Liver (tissue), 9 donors: ENCODE measurements around the gene MAP1A. TPM values are rescaled to one million over a fixed set of nuclear protein-coding genes. Genes with fewer than 3 reads are reported as not detected.

Experiments
- DNase-seq: peaks from one replicate; pipeline ENCODE4 v3.0.0-alpha.2; 2017; ENCODE audit warnings: low spot score
- H3K27ac ChIP-seq, 2 donors: one replicate each; pipeline ENCODE4 v1.7.0; 2013; ENCODE audit warnings: inconsistent platforms in 2 of 2, low read length in 2 of 2, control low read depth in 1 of 2, low read depth in 1 of 2, mild to moderate bottlenecking in 1 of 2
- H3K27me3 ChIP-seq, 4 donors: one replicate each; pipeline versions ENCODE4 v1.6.1 to v1.7.0; 2013; ENCODE audit warnings: low read length in 3 of 4, inconsistent platforms in 1 of 4, mild to moderate bottlenecking in 1 of 4, moderate library complexity in 1 of 4; ENCODE audit not compliant: control insufficient read depth in 4 of 4, insufficient read depth in 4 of 4
- H3K36me3 ChIP-seq, 4 donors: one replicate each; pipeline versions ENCODE4 v1.6.1 to v1.7.0; 2013; ENCODE audit warnings: low read length in 3 of 4, mild to moderate bottlenecking in 3 of 4, low read depth in 1 of 4, moderate library complexity in 1 of 4; ENCODE audit not compliant: control insufficient read depth in 4 of 4, insufficient read depth in 3 of 4
- H3K4me1 ChIP-seq, 4 donors: one replicate each; pipeline versions ENCODE4 v1.6.1 to v1.7.0; 2013; ENCODE audit warnings: low read length in 3 of 4, mild to moderate bottlenecking in 3 of 4, moderate library complexity in 1 of 4; ENCODE audit not compliant: control insufficient read depth in 4 of 4, insufficient read depth in 4 of 4
- H3K4me3 ChIP-seq, 3 donors: one replicate each; pipeline versions ENCODE4 v1.6.1 to v1.7.0; 2013; ENCODE audit warnings: low read length in 3 of 3, control low read depth in 1 of 3, low read depth in 1 of 3, mild to moderate bottlenecking in 1 of 3
- H3K9ac ChIP-seq, 2 donors: one replicate each; pipeline ENCODE4 v1.7.0; 2013; ENCODE audit warnings: low read length in 2 of 2, mild to moderate bottlenecking in 2 of 2, moderate library complexity in 2 of 2, control low read depth in 1 of 2, low read depth in 1 of 2
- H3K9me3 ChIP-seq, 4 donors: one replicate each; pipeline versions ENCODE4 v1.6.1 to v1.7.0; 2013; ENCODE audit warnings: low read length in 3 of 4; ENCODE audit not compliant: control insufficient read depth in 4 of 4
- CTCF ChIP-seq: fragments of 150-350 bp; IDR thresholded peaks from 2 replicates; pipeline ENCODE4 v1.5.1; 2017; ENCODE audit warnings: improper control_type of control experiment, low read depth, low read length; ENCODE audit not compliant: missing input control
- FOXA1 ChIP-seq: IDR thresholded peaks from 2 replicates; pipeline ENCODE4 v1.6.1; 2016; ENCODE audit warnings: antibody characterized with exemption
- FOXA2 ChIP-seq: IDR thresholded peaks from 2 replicates; pipeline ENCODE4 v1.6.1; 2016; ENCODE audit warnings: antibody characterized with exemption
- NR2F2 ChIP-seq: IDR thresholded peaks from 2 replicates; pipeline ENCODE4 v1.6.1; 2016; ENCODE audit warnings: antibody characterized with exemption
- RAD21 ChIP-seq, 2 donors: IDR thresholded peaks; 2 replicates each; pipeline ENCODE4 v1.6.1; 2016; ENCODE audit warnings: antibody characterized with exemption in 2 of 2, mild to moderate bottlenecking in 2 of 2
- SP1 ChIP-seq: IDR thresholded peaks from 2 replicates; pipeline ENCODE4 v1.6.1; 2018; ENCODE audit warnings: antibody characterized with exemption, mild to moderate bottlenecking
- TAF1 ChIP-seq: conservative IDR thresholded peaks from 2 replicates; pipeline ENCODE4 v1.6.1; 2016; ENCODE audit warnings: antibody characterized with exemption, mild to moderate bottlenecking
- ZBTB33 ChIP-seq: IDR thresholded peaks from 2 replicates; pipeline ENCODE4 v1.6.1; 2016; ENCODE audit warnings: antibody characterized with exemption
- WGBS: extraction: QIAGEN DNeasy Blood & Tissue Kit; methylation state at CpG from one replicate; pipeline ENCODE4 v1.1.7; 2013; 5-methylcytosine and 5-hydroxymethylcytosine counted together
- polyA plus RNA-seq, 2 donors: library from polyadenylated mRNA; stranded (reverse) in 1 of 2; unstranded in 1 of 2; fragments of 200-250 nt in 1 of 2; fragments of >200 nt in 1 of 2; fragmentation: Nextera tagmentation in 1 of 2; extraction: Ambion mirVana in 1 of 2; gene quantifications; one replicate each; pipeline versions ENCODE4 v1.2.1 to v1.2.3, GENCODE V29; 2013 to 2015
- total RNA-seq, 2 donors: library from RNA; depleted of rRNA; stranded (reverse); fragments of >200 nt; gene quantifications; one replicate each; pipeline ENCODE4 v1.2.3, GENCODE V29; 2014
- TF ChIP-seq, protein P1 (sequence below): IDR thresholded peaks from 2 replicates; pipeline ENCODE4 v1.6.1; 2016; ENCODE audit warnings: antibody characterized with exemption
- donor health status: healthy.
- donor health status: healthy.
- donor health status: healthy.
- donor health status: healthy.
- donor health status: healthy.

MAP1A gene
- total and polyA plus RNA-seq, 4 donors, result 0.11 to 0.89 (median 0.28) TPM

GRCh38 chr15:43483297-43484128 lies 33.9 kb upstream of the MAP1A start:
- DNase-seq, result no peak
- Histone ChIP-seq H3K9me3 (no peaks in the 10 kb centered on the region), H3K27ac (no peak overlapping the region), H3K36me3 (peaks cover 1 to 17% (median 11%) of the 10 kb centered on the region in 4 donors), H3K4me1 (no peaks in the 10 kb centered on the region), H3K4me3 (no peak overlapping the region), H3K27me3 (no peaks in the 10 kb centered on the region), H3K9ac (no peak overlapping the region)
- TF ChIP-seq RAD21 (IDR thresholded peaks at IDR 0.05), result peak; percentile 47 to 53
- no peak for TF ChIP-seq NR2F2
- TF ChIP-seq SP1, result no peak
- no peak for TF ChIP-seq FOXA2
- TF ChIP-seq FOXA1, result no peak
- TF ChIP-seq, protein P1, sequence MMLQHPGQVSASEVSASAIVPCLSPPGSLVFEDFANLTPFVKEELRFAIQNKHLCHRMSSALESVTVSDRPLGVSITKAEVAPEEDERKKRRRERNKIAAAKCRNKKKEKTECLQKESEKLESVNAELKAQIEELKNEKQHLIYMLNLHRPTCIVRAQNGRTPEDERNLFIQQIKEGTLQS, result no peak
- TF ChIP-seq CTCF, result peak; percentile 23
- TF ChIP-seq ZBTB33, result no peak
- 88% methylated on average over 4 of the region's 4 CpGs for WGBS

DNA sequence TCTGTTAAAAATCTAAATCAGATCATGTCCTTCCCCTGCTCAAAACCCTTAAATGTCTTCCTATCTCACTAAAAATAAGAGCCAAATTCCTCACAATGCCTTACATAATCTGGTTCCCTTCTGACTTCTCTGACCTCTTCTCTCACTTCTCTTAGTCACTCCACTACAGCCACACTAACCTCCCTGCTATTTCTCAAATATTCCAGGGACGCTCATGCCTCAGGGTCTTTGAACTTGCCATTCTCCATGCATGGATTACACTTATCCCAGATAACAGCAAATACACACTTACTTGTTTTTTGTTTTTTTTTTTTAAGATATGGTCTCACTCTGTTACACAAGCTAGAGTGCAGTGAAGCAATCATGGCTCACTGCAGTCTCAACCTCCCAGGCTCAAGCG lies 33.0 kb upstream of the MAP1A start:
- H3K9me3 ChIP-seq, result no peaks in the 10 kb centered on the region
- no peak for DNase-seq
- H3K9ac ChIP-seq, result no peak overlapping the region
- TF ChIP-seq CTCF (no peak), TAF1 (no peak), RAD21 (IDR thresholded peaks at IDR 0.05) (no peak), ZBTB33 (no peak)
- H3K36me3 ChIP-seq, result peaks cover 0 to 8% (median 3%) of the 10 kb centered on the region in 4 donors
- H3K4me3 ChIP-seq, result no peak overlapping the region
- no peaks in the 10 kb centered on the region for H3K4me1 ChIP-seq
- H3K27me3 ChIP-seq, result no peaks in the 10 kb centered on the region
- no peak overlapping the region for H3K27ac ChIP-seq
- WGBS, result 93% methylated on average over 2 of the region's 2 CpGs
